Astrocyte of the cerebellum (primary cell): Measurements from ENCODE around the gene EML1.

ENCODE experiments used
- DNase-seq: peaks from one replicate; pipeline ENCODE4 v3.0.0-alpha.2; 2011; ENCODE audit warnings: low read depth
- H3K4me3 ChIP-seq: 2 replicates; pipeline ENCODE4 v1.5.1; 2011; ENCODE audit warnings: mild to moderate bottlenecking, low read depth, low read length, moderate library complexity
- in situ Hi-C: cut with HindIII; loops from 2 replicates; pipeline ENCODE4 v1.10.0; 2017; ENCODE audit warnings: low sequenced_read_pairs
- TF ChIP-seq, protein P1 (sequence below): IDR thresholded peaks from 2 replicates; pipeline ENCODE4 v1.5.1; 2012; ENCODE audit warnings: low read length, low read depth, moderate library complexity, mild to moderate bottlenecking; ENCODE audit errors: missing control alignments

EML1 gene

DNA sequence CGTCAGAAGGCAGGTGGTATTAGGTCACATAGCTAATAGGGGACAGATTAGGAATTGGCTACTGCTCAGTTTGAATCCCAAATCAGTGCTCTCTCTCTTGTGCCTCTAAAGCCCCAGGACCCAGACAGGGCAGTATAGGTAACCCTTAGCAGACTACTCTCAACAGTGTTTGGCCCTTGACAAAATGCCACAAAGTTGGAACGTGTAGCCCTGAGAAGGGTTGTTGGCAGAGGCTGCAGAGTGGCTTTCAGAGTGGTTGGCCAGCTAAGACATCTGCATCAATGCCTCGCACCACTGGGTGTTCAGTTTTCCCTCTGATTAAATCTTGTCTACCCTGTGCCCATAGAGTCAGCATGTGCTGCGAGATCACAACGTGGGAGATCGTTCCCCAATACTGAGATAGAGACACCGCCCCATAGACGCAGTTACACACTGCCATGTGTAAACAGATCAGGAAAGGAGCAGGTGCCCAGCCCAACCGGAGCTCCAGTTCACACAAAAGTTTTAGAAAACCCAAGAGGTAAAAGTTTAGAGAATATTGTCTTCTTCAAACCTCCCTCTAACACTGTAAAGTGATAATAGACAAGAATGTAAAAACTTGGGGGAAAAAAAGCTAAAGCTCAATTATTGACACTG lies 48.3 kb downstream of the EML1 start:
- no peak for DNase-seq
- TF ChIP-seq, protein P1, sequence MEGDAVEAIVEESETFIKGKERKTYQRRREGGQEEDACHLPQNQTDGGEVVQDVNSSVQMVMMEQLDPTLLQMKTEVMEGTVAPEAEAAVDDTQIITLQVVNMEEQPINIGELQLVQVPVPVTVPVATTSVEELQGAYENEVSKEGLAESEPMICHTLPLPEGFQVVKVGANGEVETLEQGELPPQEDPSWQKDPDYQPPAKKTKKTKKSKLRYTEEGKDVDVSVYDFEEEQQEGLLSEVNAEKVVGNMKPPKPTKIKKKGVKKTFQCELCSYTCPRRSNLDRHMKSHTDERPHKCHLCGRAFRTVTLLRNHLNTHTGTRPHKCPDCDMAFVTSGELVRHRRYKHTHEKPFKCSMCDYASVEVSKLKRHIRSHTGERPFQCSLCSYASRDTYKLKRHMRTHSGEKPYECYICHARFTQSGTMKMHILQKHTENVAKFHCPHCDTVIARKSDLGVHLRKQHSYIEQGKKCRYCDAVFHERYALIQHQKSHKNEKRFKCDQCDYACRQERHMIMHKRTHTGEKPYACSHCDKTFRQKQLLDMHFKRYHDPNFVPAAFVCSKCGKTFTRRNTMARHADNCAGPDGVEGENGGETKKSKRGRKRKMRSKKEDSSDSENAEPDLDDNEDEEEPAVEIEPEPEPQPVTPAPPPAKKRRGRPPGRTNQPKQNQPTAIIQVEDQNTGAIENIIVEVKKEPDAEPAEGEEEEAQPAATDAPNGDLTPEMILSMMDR, result no peak
- in situ Hi-C loops, result no loop called here
- no peak overlapping the region for H3K4me3 ChIP-seq

DNA sequence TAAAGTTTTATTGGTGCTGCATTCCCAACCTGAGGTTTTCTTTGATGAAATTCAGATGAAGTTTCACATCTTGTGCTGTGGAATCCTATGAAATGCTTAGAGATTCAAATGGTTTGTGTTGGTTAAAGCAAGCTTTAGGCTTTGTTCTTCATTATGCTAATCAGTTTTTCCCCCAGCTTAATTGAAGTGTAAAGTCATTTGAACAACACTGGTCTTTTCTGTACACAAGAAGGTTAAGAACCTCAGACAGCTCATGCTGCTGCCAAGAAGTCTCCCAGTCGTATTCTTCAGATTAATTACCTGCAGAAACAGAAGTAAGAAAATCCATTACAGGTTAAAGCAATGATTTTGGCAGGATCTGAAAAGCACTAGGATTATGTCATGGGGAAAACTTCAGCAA lies 48.9 kb downstream of the EML1 start:
- TF ChIP-seq, protein P1, result no peak
- in situ Hi-C loops, result no loop called here
- DNase-seq, result no peak
- no peak overlapping the region for H3K4me3 ChIP-seq

DNA sequence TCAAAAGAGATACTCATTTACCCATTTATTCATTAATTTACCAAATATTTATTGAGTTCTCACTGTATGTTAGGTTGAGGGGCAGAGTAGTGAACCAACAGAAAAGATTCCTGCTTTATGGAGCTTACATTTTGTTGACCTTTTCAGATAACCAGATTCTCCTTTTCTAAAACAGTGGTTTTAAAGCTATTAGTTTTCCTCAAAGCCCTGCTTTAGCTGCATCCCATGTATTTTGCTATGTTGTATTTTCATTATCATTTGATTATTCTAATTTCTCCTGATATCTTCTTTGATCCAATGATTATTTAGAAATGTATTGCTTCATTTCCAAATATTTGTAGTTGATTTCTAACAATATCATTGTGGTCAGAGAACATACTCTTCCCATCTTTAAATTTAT lies 53.6 kb downstream of the EML1 start:
- in situ Hi-C loops, result no loop called here
- H3K4me3 ChIP-seq, result no peak overlapping the region
- TF ChIP-seq, protein P1, result no peak
- DNase-seq, result no peak

DNA sequence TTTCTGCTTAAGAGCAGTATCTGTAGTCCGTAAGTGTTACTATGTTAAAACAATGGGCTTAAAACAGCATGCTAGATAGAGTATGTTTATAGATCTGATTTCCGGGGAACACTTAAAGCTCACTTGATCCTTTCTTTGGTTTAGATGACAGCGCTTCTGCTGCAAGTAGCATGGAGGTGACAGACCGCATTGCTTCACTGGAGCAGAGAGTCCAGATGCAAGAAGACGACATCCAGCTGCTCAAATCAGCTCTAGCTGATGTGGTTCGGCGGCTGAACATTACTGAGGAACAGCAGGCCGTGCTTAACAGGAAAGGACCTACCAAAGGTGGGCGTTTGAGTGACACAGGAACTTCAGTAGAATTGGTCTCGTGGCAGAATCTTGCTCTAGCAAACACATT lies 57.5 kb downstream of the EML1 start:
- in situ Hi-C loops, result loop anchor here (5.0 kb wide), 1 partner anchor 42 kb away; no protein-coding TSS in a partner anchor
- H3K4me3 ChIP-seq, result no peak overlapping the region
- DNase-seq, result no peak
- TF ChIP-seq, protein P1, result no peak

DNA sequence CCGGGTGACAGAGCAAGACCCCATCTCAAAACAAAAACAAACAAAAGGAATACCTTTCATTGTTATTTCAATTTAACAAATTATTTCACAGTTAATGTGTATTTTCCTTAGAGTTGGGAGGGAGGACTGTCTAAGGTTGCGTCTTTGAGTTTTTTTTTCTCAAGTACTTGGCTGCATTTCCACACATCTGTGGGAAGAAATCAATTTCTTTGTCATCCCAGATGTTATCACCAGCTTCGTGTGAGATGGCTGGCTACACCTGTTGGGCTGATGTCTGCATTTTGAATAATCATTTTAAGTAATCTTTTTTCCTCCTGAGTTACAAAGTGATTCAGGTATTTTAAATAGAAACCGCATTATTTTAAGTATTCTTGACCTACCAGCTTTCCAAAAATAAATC lies 59.4 kb downstream of the EML1 start:
- in situ Hi-C loops, result loop anchor here (5.0 kb wide), 1 partner anchor 40 kb away; no protein-coding TSS in a partner anchor
- no peak for DNase-seq
- H3K4me3 ChIP-seq, result no peak overlapping the region
- TF ChIP-seq, protein P1, result no peak

DNA sequence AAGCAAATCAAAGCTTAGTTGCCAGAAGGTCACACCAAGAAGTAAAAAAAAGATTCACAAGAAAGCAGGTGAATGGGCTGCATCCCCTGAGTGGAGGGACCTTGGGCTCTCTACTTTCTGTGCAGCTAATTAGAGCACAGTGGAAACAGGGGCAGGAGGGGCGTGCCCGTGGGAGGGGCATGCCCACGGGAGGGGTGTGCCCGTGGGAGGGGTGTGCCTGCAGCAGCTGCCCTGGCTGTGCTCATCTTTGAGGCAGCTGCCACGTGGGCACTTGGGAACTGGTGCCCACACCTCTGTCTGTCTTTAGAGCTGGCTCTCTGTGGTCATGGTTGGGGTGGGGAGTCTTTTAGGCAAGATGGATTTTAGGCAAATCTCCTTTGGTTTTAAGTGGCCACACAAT lies 60.0 kb downstream of the EML1 start:
- DNase-seq, result no peak
- in situ Hi-C loops, result loop anchor here (5.0 kb wide), 1 partner anchor 39 kb away; no protein-coding TSS in a partner anchor
- TF ChIP-seq, protein P1, result no peak
- no peak overlapping the region for H3K4me3 ChIP-seq

DNA sequence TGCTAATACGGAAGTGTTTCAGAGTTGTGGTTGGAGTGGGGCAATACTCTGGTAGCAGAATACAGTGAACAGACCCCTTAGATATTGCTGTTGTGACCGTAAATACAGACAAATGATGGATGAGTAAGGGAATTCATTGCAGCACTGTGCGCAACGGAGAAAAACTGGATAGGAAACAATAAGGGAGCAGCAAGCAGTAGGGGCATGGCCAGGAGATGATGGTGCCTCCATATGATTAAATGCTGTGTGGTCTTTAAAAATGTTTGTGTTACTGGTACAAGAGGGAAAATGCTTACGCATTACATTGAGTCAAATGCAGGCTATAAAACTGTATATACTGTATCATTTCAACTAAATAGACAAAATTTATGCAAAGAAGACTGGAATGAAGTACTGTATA lies 61.6 kb downstream of the EML1 start:
- DNase-seq, result no peak
- in situ Hi-C loops, result loop anchor here (5.0 kb wide), 1 partner anchor 37 kb away; no protein-coding TSS in a partner anchor
- H3K4me3 ChIP-seq, result no peak overlapping the region
- TF ChIP-seq, protein P1, result no peak
